H1 (cell line): Measurements from ENCODE around the gene MRC2. TPM values are rescaled to one million over a fixed set of nuclear protein-coding genes. Genes with fewer than 3 reads are reported as not detected.

ENCODE experiments used
- CTCF ChIA-PET: fragments of 300-600 bp; sonication (Branson Sonifier 250); formaldehyde crosslinking; loops from one replicate; lab custom pipeline; 2021; ENCODE audit not compliant: partially characterized antibody; lab: Charles Lee
- POLR2A ChIA-PET: fragments of 300-600 bp; sonication (Branson Sonifier 250); formaldehyde crosslinking; loops from one replicate; lab custom pipeline; 2021; ENCODE audit warnings: inconsistent platforms; ENCODE audit not compliant: partially characterized antibody; lab: Charles Lee
- DNase-seq, 2 experiments: peaks; one replicate each; pipeline versions ENCODE4 v3.0.0 to v3.0.0-alpha.2; 2010 to 2022; ENCODE audit warnings: low spot score in 2 of 2, low read depth in 1 of 2, mixed read lengths in 1 of 2
- FAIRE-seq: peaks from 2 replicates; lab custom pipeline; 2011; peaks lifted over from hg19 to GRCh38; lab: Jason Lieb, UNC
- H2AFZ ChIP-seq: 2 replicates; pipeline ENCODE4 v1.8.1; 2012; ENCODE audit warnings: low read length, inconsistent platforms
- H2AK5ac ChIP-seq: 2 replicates; pipeline ENCODE4 v1.6.1; 2013; ENCODE audit warnings: low read depth, low read length
- H2BK120ac ChIP-seq: replicated peaks from 2 replicates; pipeline ENCODE3; 2013; ENCODE audit warnings: low read depth, low read length, inconsistent platforms
- H2BK12ac ChIP-seq: 2 replicates; pipeline ENCODE4 v1.6.1; 2013; ENCODE audit warnings: low read depth, low read length
- H2BK15ac ChIP-seq: 2 replicates; pipeline ENCODE4 v1.6.1; 2013; ENCODE audit warnings: low read length
- H2BK20ac ChIP-seq: 2 replicates; pipeline ENCODE4 v1.6.1; 2013; ENCODE audit warnings: low read length
- H2BK5ac ChIP-seq: 2 replicates; pipeline ENCODE4 v1.6.1; 2013; ENCODE audit warnings: low read depth, low read length
- H3K14ac ChIP-seq: 2 replicates; pipeline ENCODE4 v1.6.1; 2013; ENCODE audit warnings: inconsistent platforms; ENCODE audit not compliant: insufficient read length
- H3K18ac ChIP-seq: 2 replicates; pipeline ENCODE4 v1.6.1; 2013; ENCODE audit warnings: low read length; ENCODE audit errors: extremely low read depth
- H3K23ac ChIP-seq: 2 replicates; pipeline ENCODE4 v1.6.1; 2013; ENCODE audit warnings: inconsistent platforms; ENCODE audit not compliant: insufficient read length
- H3K23me2 ChIP-seq: 2 replicates; pipeline ENCODE4 v1.6.1; 2013; ENCODE audit warnings: low read depth, low read length
- H3K27ac ChIP-seq: 2 replicates; pipeline ENCODE4 v1.6.1; 2011; ENCODE audit warnings: low read depth, low read length, inconsistent platforms
- H3K27me3 ChIP-seq, 4 experiments: replicated peaks in 1 of 4; 1 replicate in 1 of 4; 2 replicates in 3 of 4; pipeline versions ENCODE4 v1.6.1 to v1.8.1; 2011 to 2013; ENCODE audit warnings: low read length in 3 of 4, mild to moderate bottlenecking in 3 of 4, inconsistent platforms in 2 of 4, mixed read lengths in 2 of 4, moderate library complexity in 1 of 4; ENCODE audit not compliant: control insufficient read depth in 3 of 4, insufficient read depth in 3 of 4; ENCODE audit errors: extremely low read depth in 1 of 4
- H3K36me3 ChIP-seq, 4 experiments: 2 replicates each; pipeline versions ENCODE4 v1.6.1 to v1.8.1; 2011 to 2013; ENCODE audit warnings: mild to moderate bottlenecking in 4 of 4, low read length in 3 of 4, moderate library complexity in 2 of 4, control low read depth in 1 of 4, inconsistent platforms in 1 of 4; ENCODE audit not compliant: insufficient read depth in 4 of 4, control insufficient read depth in 2 of 4
- H3K4ac ChIP-seq: replicated peaks from 2 replicates; pipeline ENCODE3; 2013; ENCODE audit warnings: low read length, low read depth, mixed read lengths, inconsistent platforms; ENCODE audit not compliant: insufficient read length
- H3K4me1 ChIP-seq, 4 experiments: replicated peaks in 1 of 4; 1 replicate in 1 of 4; 2 replicates in 3 of 4; pipeline versions ENCODE4 v1.6.1 to v1.8.1; 2011 to 2013; ENCODE audit warnings: low read length in 3 of 4, inconsistent platforms in 2 of 4, mixed read lengths in 1 of 4; ENCODE audit not compliant: insufficient read depth in 4 of 4, control insufficient read depth in 3 of 4
- H3K4me2 ChIP-seq, 2 experiments: 2 replicates each; pipeline versions ENCODE4 v1.6.1 to v1.8.1; 2011 to 2013; ENCODE audit warnings: low read depth in 2 of 2, low read length in 2 of 2, control low read depth in 1 of 2, inconsistent platforms in 1 of 2, mild to moderate bottlenecking in 1 of 2; ENCODE audit not compliant: insufficient read depth in 1 of 2
- H3K4me3 ChIP-seq, 4 experiments: fragments of 200-600, 300-600 bp in 1 of 4; sonication (generic), shearing (Covaris generic), sonication (Bioruptor Twin) in 1 of 4; 2 replicates each; pipeline versions ENCODE4 v1.5.1 to v1.8.1; 2011 to 2016; ENCODE audit warnings: low read length in 4 of 4, low read depth in 3 of 4, control low read depth in 2 of 4, inconsistent platforms in 2 of 4, mild to moderate bottlenecking in 2 of 4, mixed read lengths in 1 of 4, moderate library complexity in 1 of 4; ENCODE audit not compliant: insufficient read depth in 2 of 4; ENCODE audit errors: extremely low read depth in 1 of 4
- H3K56ac ChIP-seq: replicated peaks from 2 replicates; pipeline ENCODE3; 2013; ENCODE audit warnings: low read depth, mild to moderate bottlenecking, mixed read lengths, low read length, inconsistent platforms; ENCODE audit not compliant: insufficient read length
- H3K79me1 ChIP-seq: 2 replicates; pipeline ENCODE4 v1.6.1; 2013; ENCODE audit warnings: low read depth, low read length, control low read depth
- H3K79me2 ChIP-seq, 2 experiments: 2 replicates each; pipeline versions ENCODE4 v1.6.1 to v1.8.1; 2012 to 2013; ENCODE audit warnings: low read length in 2 of 2, mild to moderate bottlenecking in 2 of 2, inconsistent platforms in 1 of 2; ENCODE audit not compliant: insufficient read depth in 2 of 2, control insufficient read depth in 1 of 2
- H3K9ac ChIP-seq, 4 experiments: replicated peaks in 1 of 4; 1 replicate in 1 of 4; 2 replicates in 3 of 4; pipeline versions ENCODE4 v1.6.1 to v1.8.1; 2011 to 2013; ENCODE audit warnings: low read depth in 3 of 4, low read length in 3 of 4, control low read depth in 2 of 4, mild to moderate bottlenecking in 2 of 4, moderate library complexity in 2 of 4, inconsistent platforms in 1 of 4; ENCODE audit errors: extremely low read depth in 1 of 4
- H3K9me3 ChIP-seq, 2 experiments: 2 replicates each; pipeline versions ENCODE4 v1.6.1 to v1.8.1; 2012 to 2013; ENCODE audit warnings: mild to moderate bottlenecking in 2 of 2, moderate library complexity in 2 of 2, control low read depth in 1 of 2, inconsistent platforms in 1 of 2, low read depth in 1 of 2, low read length in 1 of 2, mixed read lengths in 1 of 2; ENCODE audit not compliant: insufficient read depth in 2 of 2
- H4K20me1 ChIP-seq, 2 experiments: replicated peaks in 1 of 2; 2 replicates each; pipeline versions ENCODE3 to v1.8.1; 2011 to 2013; ENCODE audit warnings: inconsistent platforms in 2 of 2, low read length in 2 of 2, mild to moderate bottlenecking in 1 of 2; ENCODE audit not compliant: insufficient read depth in 2 of 2, control insufficient read depth in 1 of 2
- H4K5ac ChIP-seq: 2 replicates; pipeline ENCODE4 v1.6.1; 2013; ENCODE audit warnings: low read length, low read depth, mixed read lengths, inconsistent platforms; ENCODE audit not compliant: insufficient read length
- H4K8ac ChIP-seq: 2 replicates; pipeline ENCODE4 v1.8.0; 2013; ENCODE audit warnings: mild to moderate bottlenecking, moderate library complexity, low read length, inconsistent platforms; ENCODE audit not compliant: insufficient read depth; ENCODE audit errors: extremely low read depth
- H4K91ac ChIP-seq: replicated peaks from 2 replicates; pipeline ENCODE3; 2013; ENCODE audit warnings: low read length, mixed read lengths, inconsistent platforms; ENCODE audit not compliant: insufficient read length
- CHD1 ChIP-seq: IDR thresholded peaks from 2 replicates; pipeline ENCODE4 v1.6.1; 2012; ENCODE audit warnings: low read depth, low read length, improper control_type of control experiment
- MAX ChIP-seq: IDR thresholded peaks from 2 replicates; pipeline ENCODE4 v1.6.1; 2012; ENCODE audit warnings: inconsistent platforms
- SAP30 ChIP-seq: fragments of 300-600 bp; sonication (generic); IDR thresholded peaks from 2 replicates; pipeline ENCODE4 v1.7.1; 2012; ENCODE audit warnings: low read length, moderate library complexity, mild to moderate bottlenecking, inconsistent platforms; ENCODE audit not compliant: insufficient read depth, insufficient replicate concordance
- TAF1 ChIP-seq: IDR thresholded peaks from 2 replicates; pipeline ENCODE4 v1.6.1; 2011; ENCODE audit warnings: mild to moderate bottlenecking, low read depth, low read length
- WGBS, 2 experiments: shearing (Covaris generic) in 1 of 2; methylation state at CpG; one replicate each; pipeline versions ENCODE4 v1.1.6 to v1.1.7; 2013 to 2015; ENCODE audit warnings: low lambda C conversion rate in 2 of 2, mixed read lengths in 2 of 2, inconsistent platforms in 1 of 2, low coverage in 1 of 2, missing lambda C conversion rate in 1 of 2; ENCODE audit not compliant: insufficient replicate concordance in 2 of 2, insufficient coverage in 1 of 2, insufficient read length in 1 of 2; ENCODE audit errors: extremely low coverage in 1 of 2, missing lambda C conversion rate in 1 of 2; 5-methylcytosine and 5-hydroxymethylcytosine counted together
- polyA plus RNA-seq, 7 experiments: library from polyadenylated mRNA; depleted of rRNA in 3 of 7; stranded (reverse) in 5 of 7; unstranded in 2 of 7; fragments of >200 nt in 5 of 7; fragments of 200-250 nt in 2 of 7; gene quantifications; 1 replicate in 5 of 7; 2 replicates in 1 of 7; 4 replicates in 1 of 7; pipeline versions ENCODE4 v1.2.1 to v1.2.3, GENCODE V29; 2011 to 2013; ENCODE audit warnings: missing spikeins in 2 of 7, mixed read lengths in 2 of 7
- total RNA-seq: library from RNA; stranded (reverse); fragmentation: NEBNext Ultra II Directional; extraction: Animal tissue kit (Norgen Biotek cat#: 25700); gene quantifications from 2 replicates; pipeline ENCODE4 v1.2.1, GENCODE V29; 2021

The MRC2 gene
- total and polyA plus RNA-seq, 2 of the 8 experiments (the other 6 are each of a cell fraction or from before 2014, with no cell fraction given) = 7.0 to 24.2 TPM

GRCh38 chr17:62621223-62621622 lies 6.2 kb upstream of the MRC2 start:
- H2BK5ac ChIP-seq = no peak overlapping the region
- no peak overlapping the region for H3K4me2 ChIP-seq
- H2BK20ac ChIP-seq = no peak overlapping the region
- H4K5ac ChIP-seq = no peak overlapping the region
- no peaks in the 10 kb centered on the region for H3K79me2 ChIP-seq
- no peak for TF ChIP-seq SAP30
- no peak for TF ChIP-seq TAF1
- no peak for TF ChIP-seq MAX
- TF ChIP-seq CHD1 = no peak
- no peak overlapping the region for H3K4ac ChIP-seq
- H3K4me3 ChIP-seq = no peak overlapping the region
- H4K8ac ChIP-seq = peak overlapping the region; percentile 65; the same call in 1 of the 2 replicates
- H3K27ac ChIP-seq = no peak overlapping the region
- H3K4me1 ChIP-seq = peaks cover 0 to 10% (median 6%) of the 10 kb centered on the region in 4 experiments; a peak in 6 of 7 replicates
- no peak overlapping the region for H3K23ac ChIP-seq
- POLR2A ChIA-PET = interaction anchor here (1.2 to 1.4 kb wide), 3 partner anchors 9 to 49 kb away, joined by 3 to 4 read pairs (median 3); no protein-coding TSS in a partner anchor
- no peak overlapping the region for H2AK5ac ChIP-seq
- H4K20me1 ChIP-seq = no peaks in the 10 kb centered on the region
- CTCF ChIA-PET = interaction anchor here (1.0 to 1.1 kb wide), 2 partner anchors 10 to 49 kb away, joined by 3 to 4 read pairs; no protein-coding TSS in a partner anchor
- no peak overlapping the region for H3K9ac ChIP-seq
- no peak overlapping the region for H4K91ac ChIP-seq
- H3K27me3 ChIP-seq = no peaks in the 10 kb centered on the region; a peak in 2 of 7 replicates
- 89% methylated on average over 11 of the region's 11 CpGs; no CpG with 5 or more reads in 1 of the 2 experiments for WGBS, 2 experiments
- FAIRE-seq (no peak), DNase-seq (no peak)
- no peak overlapping the region for H2AFZ ChIP-seq
- 0 out of 2 replicates have a peak overlapping the region, but pooled peaks have one; percentile 29 for H2BK15ac ChIP-seq
- no peak overlapping the region for H2BK120ac ChIP-seq
- H3K79me1 ChIP-seq = peaks cover under 1% of the 10 kb centered on the region; the same call in 1 of the 2 replicates
- H3K9me3 ChIP-seq = no peaks in the 10 kb centered on the region
- no peak overlapping the region for H3K18ac ChIP-seq
- H3K36me3 ChIP-seq = no peaks in the 10 kb centered on the region; a peak in 1 of 8 replicates
- H3K14ac ChIP-seq = no peak overlapping the region
- H2BK12ac ChIP-seq = no peak overlapping the region
- H3K56ac ChIP-seq = no peak overlapping the region
- no peaks in the 10 kb centered on the region for H3K23me2 ChIP-seq
